OCI-LY3 (cell line): ENCODE results near the gene DHRS13.

Source experiments
- H2AFZ ChIP-seq: fragments of 200-600, 300-600 bp; shearing (Covaris generic); 2 replicates; pipeline ENCODE4 v1.6.0; 2014; ENCODE audit warnings: antibody characterized with exemption, low read depth, low read length
- H3K27ac ChIP-seq: fragments of 200-600, 300-600 bp; sonication (generic); 2 replicates; pipeline ENCODE4 v1.5.1; 2014; ENCODE audit warnings: mild to moderate bottlenecking, low read length, moderate library complexity, mixed read lengths
- H3K27me3 ChIP-seq: fragments of 200-600, 300-600 bp; sonication (generic); 2 replicates; pipeline ENCODE4 v1.6.1; 2014; ENCODE audit warnings: low read depth, low read length, mixed read lengths
- H3K36me3 ChIP-seq: fragments of 200-600, 300-600 bp; sonication (generic); replicated peaks from 2 replicates; pipeline ENCODE3; 2014; ENCODE audit warnings: low read depth, low read length, mixed read lengths
- H3K4me1 ChIP-seq: fragments of 300-600, 200-600 bp; sonication (generic); 2 replicates; pipeline ENCODE4 v1.6.1; 2014; ENCODE audit warnings: low read length, mixed read lengths
- H3K4me2 ChIP-seq: fragments of 200-600, 300-600 bp; sonication (generic); 2 replicates; pipeline ENCODE4 v1.6.1; 2014; ENCODE audit warnings: low read length, mixed read lengths
- H3K4me3 ChIP-seq: fragments of 300-600, 200-600 bp; sonication (generic); 2 replicates; pipeline ENCODE4 v1.5.1; 2014; ENCODE audit warnings: antibody characterized with exemption, mild to moderate bottlenecking, low read length, moderate library complexity
- H3K79me2 ChIP-seq: fragments of 300-600, 200-600 bp; shearing (Covaris generic); 2 replicates; pipeline ENCODE4 v1.6.1; 2014; ENCODE audit warnings: mild to moderate bottlenecking, low read length, mixed read lengths
- H3K9ac ChIP-seq: fragments of 300-600, 200-600 bp; shearing (Covaris generic); 2 replicates; pipeline ENCODE4 v1.6.0; 2014; ENCODE audit warnings: mild to moderate bottlenecking, low read length, moderate library complexity
- H3K9me3 ChIP-seq: fragments of 200-600, 300-600 bp; shearing (Covaris generic); 2 replicates; pipeline ENCODE4 v1.6.1; 2014; ENCODE audit warnings: low read length, mixed read lengths; ENCODE audit not compliant: insufficient read depth
- H4K20me1 ChIP-seq: fragments of 200-600, 300-600 bp; sonication (generic); 2 replicates; pipeline ENCODE4 v1.6.1; 2016; ENCODE audit warnings: low read length, mixed read lengths; ENCODE audit not compliant: insufficient read depth
- EZH2phosphoT487 ChIP-seq: fragments of 200-600 bp; shearing (Covaris generic); IDR thresholded peaks from 2 replicates; pipeline ENCODE4 v1.6.1; 2018; ENCODE audit warnings: antibody characterized with exemption, mixed run types, low read depth
- TF ChIP-seq, protein P1 (sequence below): fragments of 200-600, 300-600 bp; sonication (generic); IDR thresholded peaks from 2 replicates; pipeline ENCODE4 v1.5.1; 2014; ENCODE audit warnings: antibody characterized with exemption, low read length, low read depth

DHRS13 gene, protein sequence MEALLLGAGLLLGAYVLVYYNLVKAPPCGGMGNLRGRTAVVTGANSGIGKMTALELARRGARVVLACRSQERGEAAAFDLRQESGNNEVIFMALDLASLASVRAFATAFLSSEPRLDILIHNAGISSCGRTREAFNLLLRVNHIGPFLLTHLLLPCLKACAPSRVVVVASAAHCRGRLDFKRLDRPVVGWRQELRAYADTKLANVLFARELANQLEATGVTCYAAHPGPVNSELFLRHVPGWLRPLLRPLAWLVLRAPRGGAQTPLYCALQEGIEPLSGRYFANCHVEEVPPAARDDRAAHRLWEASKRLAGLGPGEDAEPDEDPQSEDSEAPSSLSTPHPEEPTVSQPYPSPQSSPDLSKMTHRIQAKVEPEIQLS

DNA sequence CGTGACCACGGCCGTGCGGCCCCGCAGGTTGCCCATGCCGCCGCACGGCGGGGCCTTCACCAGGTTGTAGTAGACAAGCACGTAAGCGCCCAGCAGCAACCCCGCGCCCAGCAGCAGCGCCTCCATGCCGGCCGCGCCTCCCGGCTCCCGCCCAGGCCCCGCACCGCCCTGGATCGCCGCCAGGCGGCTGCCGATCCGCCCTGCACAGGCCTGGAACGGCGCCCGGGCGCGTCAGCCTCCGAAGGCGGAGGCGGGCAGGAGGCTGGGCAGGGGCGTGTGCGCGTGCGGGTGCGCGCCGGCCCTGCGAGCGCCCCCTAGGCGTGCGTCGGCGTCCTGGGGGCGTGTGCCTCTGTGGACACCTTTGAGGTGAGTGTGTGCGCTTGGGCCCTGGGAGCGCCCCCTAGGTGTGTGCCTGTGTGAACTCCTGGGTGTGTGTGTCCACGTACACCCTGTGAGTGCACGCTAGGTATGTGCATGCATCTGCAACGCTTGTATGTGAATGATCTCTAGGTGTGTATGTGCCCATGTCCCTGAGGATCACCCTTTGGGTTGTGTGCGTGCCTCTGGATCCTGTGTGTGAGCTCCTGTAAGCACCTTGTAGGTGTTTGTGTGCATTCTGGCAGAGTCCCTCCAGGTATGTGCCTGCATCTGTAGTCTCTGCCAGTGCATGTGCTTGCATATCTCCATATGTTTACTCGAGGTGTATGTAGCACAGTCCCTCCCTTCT lies at the start of gene DHRS13:
Gene DHRS13 (minus strand): TSS at position 261 of the 727 bp plus-strand sequence. CDS start 135 bp downstream, at position 126.
- Histone ChIP-seq H2AFZ (no peak within 1 kb of the TSS; the same call in 1 of the 2 replicates), H3K4me2 (peak within 1 kb of the TSS; percentile 97), H3K36me3 (peaks cover 50% of the 10 kb centered on the region), H3K4me3 (peak within 1 kb of the TSS; percentile 84), H3K9me3 (no peaks in the 10 kb centered on the region), H3K4me1 (peaks cover 32% of the 10 kb centered on the region), H3K27me3 (no peaks in the 10 kb centered on the region), H4K20me1 (no peaks in the 10 kb centered on the region), H3K79me2 (peaks cover 43% of the 10 kb centered on the region), H3K9ac (peak within 1 kb of the TSS; percentile 91), H3K27ac (peak within 1 kb of the TSS; percentile 82)
- no peak for TF ChIP-seq EZH2phosphoT487
- TF ChIP-seq, protein P1, sequence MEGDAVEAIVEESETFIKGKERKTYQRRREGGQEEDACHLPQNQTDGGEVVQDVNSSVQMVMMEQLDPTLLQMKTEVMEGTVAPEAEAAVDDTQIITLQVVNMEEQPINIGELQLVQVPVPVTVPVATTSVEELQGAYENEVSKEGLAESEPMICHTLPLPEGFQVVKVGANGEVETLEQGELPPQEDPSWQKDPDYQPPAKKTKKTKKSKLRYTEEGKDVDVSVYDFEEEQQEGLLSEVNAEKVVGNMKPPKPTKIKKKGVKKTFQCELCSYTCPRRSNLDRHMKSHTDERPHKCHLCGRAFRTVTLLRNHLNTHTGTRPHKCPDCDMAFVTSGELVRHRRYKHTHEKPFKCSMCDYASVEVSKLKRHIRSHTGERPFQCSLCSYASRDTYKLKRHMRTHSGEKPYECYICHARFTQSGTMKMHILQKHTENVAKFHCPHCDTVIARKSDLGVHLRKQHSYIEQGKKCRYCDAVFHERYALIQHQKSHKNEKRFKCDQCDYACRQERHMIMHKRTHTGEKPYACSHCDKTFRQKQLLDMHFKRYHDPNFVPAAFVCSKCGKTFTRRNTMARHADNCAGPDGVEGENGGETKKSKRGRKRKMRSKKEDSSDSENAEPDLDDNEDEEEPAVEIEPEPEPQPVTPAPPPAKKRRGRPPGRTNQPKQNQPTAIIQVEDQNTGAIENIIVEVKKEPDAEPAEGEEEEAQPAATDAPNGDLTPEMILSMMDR = peak; percentile 98

DNA sequence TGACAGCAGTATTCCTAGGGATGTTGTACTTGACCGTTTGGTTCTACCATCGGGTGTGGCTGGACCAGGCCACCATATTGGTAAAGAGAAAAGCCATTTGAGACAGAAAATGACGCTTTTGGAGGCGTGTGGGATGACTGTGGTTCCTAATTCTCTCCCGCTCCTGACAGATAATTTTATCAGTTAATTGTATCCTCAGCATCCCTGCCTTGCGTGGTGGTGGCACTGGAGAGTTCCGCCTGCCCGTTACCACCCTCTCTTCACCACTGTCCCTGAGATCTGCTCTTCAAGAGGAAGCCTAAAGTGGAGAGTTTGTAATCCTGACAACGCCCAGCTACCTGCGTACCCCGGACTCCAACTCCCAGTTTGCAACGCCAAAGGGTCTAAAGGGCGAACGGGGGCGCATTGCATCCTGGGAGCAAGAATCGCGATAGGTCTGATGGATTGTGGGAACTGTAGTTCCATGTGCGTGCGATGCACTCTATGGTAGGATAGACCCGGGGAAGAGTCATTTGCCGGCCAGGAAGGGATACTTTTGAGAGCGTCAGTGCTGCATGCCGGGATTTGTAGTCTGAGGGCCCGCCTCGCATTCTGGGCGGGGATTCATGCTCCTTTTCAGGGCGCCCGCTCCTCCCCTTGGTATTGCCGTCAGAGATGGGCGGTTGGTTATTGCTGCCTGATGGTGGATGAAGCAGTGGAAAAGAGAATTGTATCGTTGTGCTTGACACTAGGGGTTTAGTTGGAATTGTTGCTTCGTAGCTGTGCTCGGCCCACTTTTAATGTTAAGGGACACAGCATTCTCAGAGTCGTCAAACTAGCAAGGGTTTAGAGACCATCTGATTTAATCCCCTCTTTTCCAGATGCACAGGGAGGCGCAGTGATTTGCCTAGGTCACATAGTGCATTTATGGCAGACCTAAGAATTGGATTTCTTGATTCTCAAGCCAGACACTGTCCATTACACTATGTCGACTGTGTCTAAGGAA lies 49.4 kb upstream of the DHRS13 start:
- H2AFZ ChIP-seq = peak overlapping the region; percentile 55

DNA sequence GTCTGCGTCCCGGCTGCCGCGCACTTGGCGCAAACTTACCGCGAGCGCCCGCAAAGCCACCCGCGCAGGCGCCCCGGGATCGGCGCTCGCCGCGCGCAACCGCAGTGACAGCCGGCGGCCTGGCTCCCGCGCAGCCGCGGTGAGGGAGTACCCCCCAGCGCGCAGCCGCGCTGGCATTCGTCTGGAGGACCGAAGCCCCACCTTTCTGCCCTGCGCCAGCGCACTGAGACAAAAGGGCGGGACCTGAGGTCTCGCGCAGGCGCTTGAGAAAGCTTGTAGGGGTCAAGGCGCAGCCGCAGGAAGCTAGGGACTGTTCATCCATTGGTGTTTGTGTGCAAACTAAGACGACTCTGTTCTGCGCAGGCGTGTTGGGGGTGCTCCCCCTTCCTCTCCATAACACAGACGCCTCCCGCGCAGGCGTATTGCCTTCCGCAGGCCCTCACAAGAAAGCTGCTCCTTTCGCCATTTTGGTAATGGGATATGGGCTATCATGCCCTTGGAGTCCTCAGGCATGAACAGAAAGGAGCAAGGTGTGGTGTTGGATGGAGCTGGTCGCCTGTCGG lies 48.6 kb upstream of the DHRS13 start, which contains the start of gene PHF12:
Gene PHF12 (minus strand): TSS at position 91 of the 563 bp plus-strand sequence. CDS start 558 bp downstream, outside the sequence.
- H3K4me3 ChIP-seq = peak within 1 kb of the TSS; percentile 85
- H3K36me3 ChIP-seq = peaks cover 27% of the 10 kb centered on the region
- peaks cover 48% of the 10 kb centered on the region for H3K79me2 ChIP-seq
- H3K4me1 ChIP-seq = peaks cover 32% of the 10 kb centered on the region
- peak within 1 kb of the TSS; percentile 97 for H3K9ac ChIP-seq
- peak within 1 kb of the TSS; percentile 95 for H3K27ac ChIP-seq
- H2AFZ ChIP-seq = peak within 1 kb of the TSS; percentile 17; the same call in 1 of the 2 replicates
- no peaks in the 10 kb centered on the region for H3K9me3 ChIP-seq
- peaks cover 24% of the 10 kb centered on the region for H4K20me1 ChIP-seq
- H3K4me2 ChIP-seq = peak within 1 kb of the TSS; percentile 90
- no peaks in the 10 kb centered on the region for H3K27me3 ChIP-seq
- no peak for TF ChIP-seq EZH2phosphoT487
- TF ChIP-seq, protein P1 = no peak

More for the DNA sequence above, 49.4 kb upstream of the DHRS13 start:
- Histone ChIP-seq H3K4me3 (peak overlapping the region; percentile 83), H3K4me2 (peak overlapping the region; percentile 85), H3K4me1 (peaks cover 25% of the 10 kb centered on the region), H4K20me1 (peaks cover 16% of the 10 kb centered on the region), H3K79me2 (peaks cover 40% of the 10 kb centered on the region), H3K9me3 (no peaks in the 10 kb centered on the region), H3K9ac (peak overlapping the region; percentile 91), H3K36me3 (peaks cover 23% of the 10 kb centered on the region), H3K27me3 (no peaks in the 10 kb centered on the region), H3K27ac (peak overlapping the region; percentile 92)
- TF ChIP-seq, protein P1 = no peak
- no peak for TF ChIP-seq EZH2phosphoT487
